ENCODE results near the gene ACY1. TPM values are rescaled to one million over a fixed set of nuclear protein-coding genes. Genes with fewer than 3 reads are reported as not detected.

The ACY1 gene
- total and polyA plus RNA-seq, 4 donors: 69.5 to 274 (median 238) TPM

DNA sequence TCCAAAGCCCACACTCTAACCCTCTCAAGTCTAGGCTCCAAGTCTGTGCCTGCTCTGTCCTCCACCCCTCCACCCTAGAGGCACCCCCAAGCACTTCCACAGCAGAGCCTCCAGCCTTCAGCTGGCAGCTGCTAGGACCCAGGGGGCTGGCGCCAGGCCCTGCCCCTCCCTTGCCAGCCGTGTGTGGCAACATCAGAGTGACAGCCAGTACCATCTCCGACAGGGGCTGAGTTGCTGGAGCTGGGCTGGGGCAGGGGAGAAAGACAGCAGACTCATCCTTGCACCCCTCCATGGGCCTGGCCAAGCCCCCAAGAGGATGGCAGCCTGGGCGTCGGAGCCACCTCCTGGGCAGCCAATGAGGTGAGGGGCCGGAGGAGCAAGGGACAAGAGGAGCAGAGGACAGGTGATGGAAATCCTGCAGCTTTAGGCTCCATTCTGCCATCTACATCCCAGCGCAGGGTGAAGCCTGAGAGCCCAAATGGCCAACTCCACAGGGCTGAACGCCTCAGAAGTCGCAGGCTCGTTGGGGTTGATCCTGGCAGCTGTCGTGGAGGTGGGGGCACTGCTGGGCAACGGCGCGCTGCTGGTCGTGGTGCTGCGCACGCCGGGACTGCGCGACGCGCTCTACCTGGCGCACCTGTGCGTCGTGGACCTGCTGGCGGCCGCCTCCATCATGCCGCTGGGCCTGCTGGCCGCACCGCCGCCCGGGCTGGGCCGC lies 28.0 kb upstream of the ACY1 start, which contains the start of gene GPR62:
GPR62 (plus strand) TSS at position 207 of the 718 bp plus-strand sequence; CDS start at position 479, 272 bp downstream.
- Histone ChIP-seq H3K27ac (ENCODE audit: low read depth in 1 of 2, low read length in 2 of 2) (peak within 1 kb of the TSS; percentile 20 to 59), H3K27me3 (ENCODE audit: control insufficient read depth in 4 of 4, insufficient read depth in 4 of 4, low read length in 3 of 4) (no peaks in the 10 kb centered on the region), H3K4me3 (ENCODE audit: low read depth in 1 of 3, low read length in 3 of 3) (peak within 1 kb of the TSS; percentile 6 to 45 (median 11)), H3K9ac (ENCODE audit: low read depth in 1 of 2, low read length in 2 of 2) (peak within 1 kb of the TSS in 1 of 2 donors; percentile 21), H3K9me3 (ENCODE audit: control insufficient read depth in 4 of 4, low read length in 3 of 4) (no peaks in the 10 kb centered on the region), H3K4me1 (ENCODE audit: control insufficient read depth in 4 of 4, insufficient read depth in 4 of 4, low read length in 3 of 4) (peaks cover 11 to 35% (median 19%) of the 10 kb centered on the region in 4 donors), H3K36me3 (ENCODE audit: control insufficient read depth in 4 of 4, insufficient read depth in 3 of 4, low read depth in 1 of 4, low read length in 3 of 4) (peaks cover 0 to 2% (median 0%) of the 10 kb centered on the region in 4 donors)
- 35% methylated on average over 33 of the region's 33 CpGs for WGBS
- no peak for DNase-seq (ENCODE audit: low spot score)
- TF ChIP-seq TAF1 (conservative IDR thresholded peaks at IDR 0.05) (no peak), FOXA2 (IDR thresholded peaks at IDR 0.05) (no peak), YY1 (IDR thresholded peaks at IDR 0.05) (no peak), SP1 (IDR thresholded peaks at IDR 0.05) (no peak), HNF4G (IDR thresholded peaks at IDR 0.05) (no peak), HNF4A (conservative IDR thresholded peaks at IDR 0.05) (no peak), RAD21 (IDR thresholded peaks at IDR 0.05) (no peak), EGR1 (IDR thresholded peaks at IDR 0.05; ENCODE audit: low read depth in 2 of 2) (no peak), JUND (IDR thresholded peaks at IDR 0.05) (no peak)
- TF ChIP-seq, protein P1, sequence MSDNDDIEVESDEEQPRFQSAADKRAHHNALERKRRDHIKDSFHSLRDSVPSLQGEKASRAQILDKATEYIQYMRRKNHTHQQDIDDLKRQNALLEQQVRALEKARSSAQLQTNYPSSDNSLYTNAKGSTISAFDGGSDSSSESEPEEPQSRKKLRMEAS (IDR thresholded peaks at IDR 0.05): no peak
- TF ChIP-seq, protein P2, sequence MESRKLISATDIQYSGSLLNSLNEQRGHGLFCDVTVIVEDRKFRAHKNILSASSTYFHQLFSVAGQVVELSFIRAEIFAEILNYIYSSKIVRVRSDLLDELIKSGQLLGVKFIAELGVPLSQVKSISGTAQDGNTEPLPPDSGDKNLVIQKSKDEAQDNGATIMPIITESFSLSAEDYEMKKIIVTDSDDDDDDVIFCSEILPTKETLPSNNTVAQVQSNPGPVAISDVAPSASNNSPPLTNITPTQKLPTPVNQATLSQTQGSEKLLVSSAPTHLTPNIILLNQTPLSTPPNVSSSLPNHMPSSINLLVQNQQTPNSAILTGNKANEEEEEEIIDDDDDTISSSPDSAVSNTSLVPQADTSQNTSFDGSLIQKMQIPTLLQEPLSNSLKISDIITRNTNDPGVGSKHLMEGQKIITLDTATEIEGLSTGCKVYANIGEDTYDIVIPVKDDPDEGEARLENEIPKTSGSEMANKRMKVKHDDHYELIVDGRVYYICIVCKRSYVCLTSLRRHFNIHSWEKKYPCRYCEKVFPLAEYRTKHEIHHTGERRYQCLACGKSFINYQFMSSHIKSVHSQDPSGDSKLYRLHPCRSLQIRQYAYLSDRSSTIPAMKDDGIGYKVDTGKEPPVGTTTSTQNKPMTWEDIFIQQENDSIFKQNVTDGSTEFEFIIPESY (IDR thresholded peaks at IDR 0.05): no peak
- TF ChIP-seq, protein P3, sequence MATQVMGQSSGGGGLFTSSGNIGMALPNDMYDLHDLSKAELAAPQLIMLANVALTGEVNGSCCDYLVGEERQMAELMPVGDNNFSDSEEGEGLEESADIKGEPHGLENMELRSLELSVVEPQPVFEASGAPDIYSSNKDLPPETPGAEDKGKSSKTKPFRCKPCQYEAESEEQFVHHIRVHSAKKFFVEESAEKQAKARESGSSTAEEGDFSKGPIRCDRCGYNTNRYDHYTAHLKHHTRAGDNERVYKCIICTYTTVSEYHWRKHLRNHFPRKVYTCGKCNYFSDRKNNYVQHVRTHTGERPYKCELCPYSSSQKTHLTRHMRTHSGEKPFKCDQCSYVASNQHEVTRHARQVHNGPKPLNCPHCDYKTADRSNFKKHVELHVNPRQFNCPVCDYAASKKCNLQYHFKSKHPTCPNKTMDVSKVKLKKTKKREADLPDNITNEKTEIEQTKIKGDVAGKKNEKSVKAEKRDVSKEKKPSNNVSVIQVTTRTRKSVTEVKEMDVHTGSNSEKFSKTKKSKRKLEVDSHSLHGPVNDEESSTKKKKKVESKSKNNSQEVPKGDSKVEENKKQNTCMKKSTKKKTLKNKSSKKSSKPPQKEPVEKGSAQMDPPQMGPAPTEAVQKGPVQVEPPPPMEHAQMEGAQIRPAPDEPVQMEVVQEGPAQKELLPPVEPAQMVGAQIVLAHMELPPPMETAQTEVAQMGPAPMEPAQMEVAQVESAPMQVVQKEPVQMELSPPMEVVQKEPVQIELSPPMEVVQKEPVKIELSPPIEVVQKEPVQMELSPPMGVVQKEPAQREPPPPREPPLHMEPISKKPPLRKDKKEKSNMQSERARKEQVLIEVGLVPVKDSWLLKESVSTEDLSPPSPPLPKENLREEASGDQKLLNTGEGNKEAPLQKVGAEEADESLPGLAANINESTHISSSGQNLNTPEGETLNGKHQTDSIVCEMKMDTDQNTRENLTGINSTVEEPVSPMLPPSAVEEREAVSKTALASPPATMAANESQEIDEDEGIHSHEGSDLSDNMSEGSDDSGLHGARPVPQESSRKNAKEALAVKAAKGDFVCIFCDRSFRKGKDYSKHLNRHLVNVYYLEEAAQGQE (IDR thresholded peaks at IDR 0.05): no peak

DNA sequence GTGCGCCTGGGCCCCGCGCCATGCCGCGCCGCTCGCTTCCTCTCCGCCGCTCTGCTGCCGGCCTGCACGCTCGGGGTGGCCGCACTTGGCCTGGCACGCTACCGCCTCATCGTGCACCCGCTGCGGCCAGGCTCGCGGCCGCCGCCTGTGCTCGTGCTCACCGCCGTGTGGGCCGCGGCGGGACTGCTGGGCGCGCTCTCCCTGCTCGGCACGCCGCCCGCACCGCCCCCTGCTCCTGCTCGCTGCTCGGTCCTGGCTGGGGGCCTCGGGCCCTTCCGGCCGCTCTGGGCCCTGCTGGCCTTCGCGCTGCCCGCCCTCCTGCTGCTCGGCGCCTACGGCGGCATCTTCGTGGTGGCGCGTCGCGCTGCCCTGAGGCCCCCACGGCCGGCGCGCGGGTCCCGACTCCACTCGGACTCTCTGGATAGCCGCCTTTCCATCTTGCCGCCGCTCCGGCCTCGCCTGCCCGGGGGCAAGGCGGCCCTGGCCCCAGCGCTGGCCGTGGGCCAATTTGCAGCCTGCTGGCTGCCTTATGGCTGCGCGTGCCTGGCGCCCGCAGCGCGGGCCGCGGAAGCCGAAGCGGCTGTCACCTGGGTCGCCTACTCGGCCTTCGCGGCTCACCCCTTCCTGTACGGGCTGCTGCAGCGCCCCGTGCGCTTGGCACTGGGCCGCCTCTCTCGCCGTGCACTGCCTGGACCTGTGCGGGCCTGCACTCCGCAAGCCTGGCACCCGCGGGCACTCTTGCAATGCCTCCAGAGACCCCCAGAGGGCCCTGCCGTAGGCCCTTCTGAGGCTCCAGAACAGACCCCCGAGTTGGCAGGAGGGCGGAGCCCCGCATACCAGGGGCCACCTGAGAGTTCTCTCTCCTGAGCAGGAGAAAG lies 27.2 kb upstream of the ACY1 start:
- TF ChIP-seq RXRA (IDR thresholded peaks at IDR 0.05) (no peak), FOXA2 (IDR thresholded peaks at IDR 0.05) (no peak)
- TF ChIP-seq, protein P4, sequence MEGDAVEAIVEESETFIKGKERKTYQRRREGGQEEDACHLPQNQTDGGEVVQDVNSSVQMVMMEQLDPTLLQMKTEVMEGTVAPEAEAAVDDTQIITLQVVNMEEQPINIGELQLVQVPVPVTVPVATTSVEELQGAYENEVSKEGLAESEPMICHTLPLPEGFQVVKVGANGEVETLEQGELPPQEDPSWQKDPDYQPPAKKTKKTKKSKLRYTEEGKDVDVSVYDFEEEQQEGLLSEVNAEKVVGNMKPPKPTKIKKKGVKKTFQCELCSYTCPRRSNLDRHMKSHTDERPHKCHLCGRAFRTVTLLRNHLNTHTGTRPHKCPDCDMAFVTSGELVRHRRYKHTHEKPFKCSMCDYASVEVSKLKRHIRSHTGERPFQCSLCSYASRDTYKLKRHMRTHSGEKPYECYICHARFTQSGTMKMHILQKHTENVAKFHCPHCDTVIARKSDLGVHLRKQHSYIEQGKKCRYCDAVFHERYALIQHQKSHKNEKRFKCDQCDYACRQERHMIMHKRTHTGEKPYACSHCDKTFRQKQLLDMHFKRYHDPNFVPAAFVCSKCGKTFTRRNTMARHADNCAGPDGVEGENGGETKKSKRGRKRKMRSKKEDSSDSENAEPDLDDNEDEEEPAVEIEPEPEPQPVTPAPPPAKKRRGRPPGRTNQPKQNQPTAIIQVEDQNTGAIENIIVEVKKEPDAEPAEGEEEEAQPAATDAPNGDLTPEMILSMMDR (IDR thresholded peaks at IDR 0.05; ENCODE audit: low read depth, low read length, missing input control): peak; percentile 46
- no peaks in the 10 kb centered on the region for H3K27me3 ChIP-seq (ENCODE audit: control insufficient read depth in 4 of 4, insufficient read depth in 4 of 4, low read length in 3 of 4)
- peaks cover 0 to 2% (median 0%) of the 10 kb centered on the region in 4 donors for H3K36me3 ChIP-seq (ENCODE audit: control insufficient read depth in 4 of 4, insufficient read depth in 3 of 4, low read depth in 1 of 4, low read length in 3 of 4)
- H3K4me3 ChIP-seq (ENCODE audit: low read depth in 1 of 3, low read length in 3 of 3): peak overlapping the region; percentile 6 to 45 (median 11)
- DNase-seq (ENCODE audit: low spot score): no peak
- H3K27ac ChIP-seq (ENCODE audit: low read depth in 1 of 2, low read length in 2 of 2): peak overlapping the region; percentile 20 to 59
- peaks cover 11 to 35% (median 19%) of the 10 kb centered on the region in 4 donors for H3K4me1 ChIP-seq (ENCODE audit: control insufficient read depth in 4 of 4, insufficient read depth in 4 of 4, low read length in 3 of 4)
- 6% methylated on average over 97 of the region's 97 CpGs for WGBS
- peak overlapping the region in 1 of 2 donors; percentile 21 for H3K9ac ChIP-seq (ENCODE audit: low read depth in 1 of 2, low read length in 2 of 2)
- no peaks in the 10 kb centered on the region for H3K9me3 ChIP-seq (ENCODE audit: control insufficient read depth in 4 of 4, low read length in 3 of 4)
